Esophagus squamous epithelium (tissue), 5 donors: Measurements from ENCODE around the gene BACE2. TPM values are rescaled to one million over a fixed set of nuclear protein-coding genes. Genes with fewer than 3 reads are reported as not detected.

ENCODE experiments used
- DNase-seq: peaks from one replicate; lab custom pipeline; 2025; lab: John Stamatoyannopoulos, UW
- H3K27ac ChIP-seq, 4 donors: fragments of 200-600 bp; sonication (generic); one replicate each; pipeline ENCODE4 v1.5.1; 2016 to 2019; ENCODE audit warnings: mild to moderate bottlenecking in 1 of 4
- H3K27me3 ChIP-seq, 4 donors: fragments of 200-600 bp; sonication (generic); 1 replicate in 3 of 4; 2 replicates in 1 of 4; pipeline versions ENCODE4 v1.5.1 to v1.6.0; 2017 to 2021; ENCODE audit warnings: antibody characterized with exemption in 1 of 4
- H3K36me3 ChIP-seq, 3 donors: fragments of 200-600 bp; sonication (generic); one replicate each; pipeline ENCODE4 v1.5.1; 2016 to 2019
- H3K4me1 ChIP-seq, 3 donors: fragments of 200-600 bp; sonication (generic); one replicate each; pipeline ENCODE4 v1.5.1; 2017 to 2019
- H3K4me3 ChIP-seq, 4 donors: fragments of 200-600 bp; sonication (generic); 1 replicate in 3 of 4; 2 replicates in 1 of 4; pipeline ENCODE4 v1.5.1; 2016 to 2019; ENCODE audit warnings: mild to moderate bottlenecking in 2 of 4, moderate library complexity in 1 of 4
- H3K9me3 ChIP-seq, 3 donors: fragments of 200-600 bp; sonication (generic); one replicate each; pipeline ENCODE4 v1.5.1; 2016 to 2019
- POLR2A ChIP-seq, 4 donors: fragments of 450-650 bp; IDR thresholded peaks; one replicate each; pipeline ENCODE4 v1.6.1; 2017; ENCODE audit warnings: antibody characterized with exemption in 4 of 4, mild to moderate bottlenecking in 4 of 4, moderate library complexity in 3 of 4
- WGBS, 2 donors: methylation state at CpG; one replicate each; pipeline ENCODE4 v1.1.5; 2018; 5-methylcytosine and 5-hydroxymethylcytosine counted together
- intact Hi-C: fragments of 100-400 bp; cut with DNase I; formaldehyde crosslinking; loops from one replicate; pipeline ENCODE4 v1.15.0; 2022
- total RNA-seq, 4 donors: library from RNA; depleted of rRNA; stranded (reverse); fragments of >200 nt; gene quantifications; one replicate each; pipeline ENCODE4 v1.1.0, GENCODE V29; 2016
- TF ChIP-seq, protein P1 (sequence below), 6 experiments: fragments of 450-650 bp in 4 of 6; fragments of 200-600 bp in 2 of 6; sonication (generic) in 2 of 6; IDR thresholded peaks; one replicate each; pipeline ENCODE4 v1.5.1; 2016 to 2019; ENCODE audit warnings: antibody characterized with exemption in 6 of 6, mild to moderate bottlenecking in 4 of 6, moderate library complexity in 4 of 6
- donor health status: DM: yes; HTN: yes; CAD: no.

The BACE2 gene
- total RNA-seq, 4 donors from 2014 or later, result 32.8 to 51.5 (median 47.1) TPM

DNA sequence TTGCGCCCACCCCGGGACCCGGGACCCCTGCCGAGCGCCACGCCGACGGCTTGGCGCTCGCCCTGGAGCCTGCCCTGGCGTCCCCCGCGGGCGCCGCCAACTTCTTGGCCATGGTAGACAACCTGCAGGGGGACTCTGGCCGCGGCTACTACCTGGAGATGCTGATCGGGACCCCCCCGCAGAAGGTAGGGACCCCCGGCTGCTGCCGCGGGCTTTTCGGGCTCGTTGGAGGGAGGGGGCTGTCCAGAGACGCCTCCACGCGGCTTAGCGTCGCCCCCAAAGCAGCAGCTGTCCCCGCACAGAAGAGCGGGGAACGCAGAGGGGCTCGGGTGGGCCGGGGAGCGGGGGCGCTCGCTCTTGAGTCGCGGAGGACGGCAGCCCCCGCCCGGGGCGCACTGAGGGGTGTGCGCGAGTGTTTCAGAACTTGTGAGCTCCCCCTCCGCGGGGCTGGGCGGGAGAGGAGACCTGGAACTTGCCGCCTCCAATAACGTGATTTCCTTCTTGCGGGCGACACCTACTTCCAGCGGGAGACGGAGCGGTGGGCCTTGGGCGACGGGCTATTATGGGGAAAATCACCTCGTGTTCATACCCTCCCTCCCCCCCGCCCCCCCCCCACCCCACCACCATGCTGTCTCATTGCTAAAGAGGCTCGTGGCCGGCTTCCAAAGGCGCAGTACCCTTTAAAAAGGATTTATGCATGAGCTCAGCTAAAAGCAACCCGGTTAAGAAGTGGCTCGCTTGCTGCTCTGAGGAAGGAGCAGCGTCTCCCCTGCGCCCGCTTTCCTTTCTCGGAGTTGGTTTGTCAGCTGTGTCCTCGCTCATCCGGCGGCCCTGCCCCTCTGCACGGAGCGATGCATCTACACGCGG, 664 bp downstream of the BACE2 start:
- no peaks in the 10 kb centered on the region for H3K9me3 ChIP-seq
- H3K27ac ChIP-seq, result peak overlapping the region; percentile 92 to 97 (median 96)
- 0% methylated on average over 8 to 14 of the region's 75 CpGs for WGBS, 2 donors
- TF ChIP-seq, protein P1, sequence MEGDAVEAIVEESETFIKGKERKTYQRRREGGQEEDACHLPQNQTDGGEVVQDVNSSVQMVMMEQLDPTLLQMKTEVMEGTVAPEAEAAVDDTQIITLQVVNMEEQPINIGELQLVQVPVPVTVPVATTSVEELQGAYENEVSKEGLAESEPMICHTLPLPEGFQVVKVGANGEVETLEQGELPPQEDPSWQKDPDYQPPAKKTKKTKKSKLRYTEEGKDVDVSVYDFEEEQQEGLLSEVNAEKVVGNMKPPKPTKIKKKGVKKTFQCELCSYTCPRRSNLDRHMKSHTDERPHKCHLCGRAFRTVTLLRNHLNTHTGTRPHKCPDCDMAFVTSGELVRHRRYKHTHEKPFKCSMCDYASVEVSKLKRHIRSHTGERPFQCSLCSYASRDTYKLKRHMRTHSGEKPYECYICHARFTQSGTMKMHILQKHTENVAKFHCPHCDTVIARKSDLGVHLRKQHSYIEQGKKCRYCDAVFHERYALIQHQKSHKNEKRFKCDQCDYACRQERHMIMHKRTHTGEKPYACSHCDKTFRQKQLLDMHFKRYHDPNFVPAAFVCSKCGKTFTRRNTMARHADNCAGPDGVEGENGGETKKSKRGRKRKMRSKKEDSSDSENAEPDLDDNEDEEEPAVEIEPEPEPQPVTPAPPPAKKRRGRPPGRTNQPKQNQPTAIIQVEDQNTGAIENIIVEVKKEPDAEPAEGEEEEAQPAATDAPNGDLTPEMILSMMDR (IDR thresholded peaks at IDR 0.05), result no peak
- TF ChIP-seq POLR2A (IDR thresholded peaks at IDR 0.05), result no peak
- peak overlapping the region; percentile 83 to 98 (median 91) for H3K4me3 ChIP-seq
- peaks cover 15 to 75% (median 34%) of the 10 kb centered on the region in 3 donors for H3K4me1 ChIP-seq
- H3K36me3 ChIP-seq, result no peaks in the 10 kb centered on the region
- peaks cover 0 to 12% (median 0%) of the 10 kb centered on the region in 4 donors for H3K27me3 ChIP-seq
- no peak for DNase-seq
- intact Hi-C loops, result no loop called here

- intact Hi-C loops, result no loop called here
- Histone ChIP-seq H3K4me3 (peak overlapping the region; percentile 83 to 98 (median 91)), H3K4me1 (peaks cover 15 to 79% (median 34%) of the 10 kb centered on the region in 3 donors), H3K9me3 (no peaks in the 10 kb centered on the region), H3K27me3 (peaks cover 0 to 12% (median 0%) of the 10 kb centered on the region in 4 donors), H3K27ac (peak overlapping the region; percentile 92 to 97 (median 96)), H3K36me3 (no peaks in the 10 kb centered on the region)
- TF ChIP-seq, protein P1 (IDR thresholded peaks at IDR 0.05), result no peak
- no peak for TF ChIP-seq POLR2A (IDR thresholded peaks at IDR 0.05)
- 0% methylated on average over 3 of the region's 3 CpGs for WGBS, 2 donors
- DNase-seq, result no peak
These were observed 1.3 kb downstream of the BACE2 start for GRCh38 chr21:41169258-41169576.

GRCh38 chr21:41169701-41170100, 1.7 kb downstream of the BACE2 start:
- Histone ChIP-seq H3K27me3 (peaks cover 0 to 12% (median 0%) of the 10 kb centered on the region in 4 donors), H3K9me3 (no peaks in the 10 kb centered on the region), H3K4me3 (peak overlapping the region; percentile 83 to 98 (median 91)), H3K27ac (peak overlapping the region in 2 of 4 donors; percentile 95 to 96), H3K36me3 (no peaks in the 10 kb centered on the region), H3K4me1 (peaks cover 15 to 83% (median 34%) of the 10 kb centered on the region in 3 donors)
- 29 to 33% methylated on average over 6 of the region's 6 CpGs for WGBS, 2 donors
- TF ChIP-seq POLR2A (IDR thresholded peaks at IDR 0.05), result no peak
- TF ChIP-seq, protein P1 (IDR thresholded peaks at IDR 0.05), result no peak
- intact Hi-C loops, result no loop called here
- no peak for DNase-seq

DNA sequence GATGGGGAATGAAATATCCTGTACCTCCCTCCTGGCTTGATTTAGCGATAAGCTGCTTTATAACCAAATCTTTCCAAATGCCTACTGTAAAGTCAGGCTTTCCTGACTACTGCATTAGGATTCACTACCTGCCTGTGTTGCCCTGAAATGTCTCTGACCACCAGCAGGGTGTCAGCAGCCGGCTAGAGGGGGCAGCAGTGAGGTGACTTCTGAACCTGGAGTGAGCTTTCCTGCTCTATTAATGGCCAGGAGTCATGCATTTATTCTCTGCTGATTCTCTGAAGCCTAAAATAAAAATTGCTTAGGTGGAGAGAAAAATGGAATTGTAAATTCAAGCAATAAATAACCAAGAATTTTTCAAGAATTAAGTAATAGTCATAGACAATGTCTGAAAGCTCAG, 2.5 kb downstream of the BACE2 start:
- peak overlapping the region; percentile 73 to 96 (median 91) for H3K27ac ChIP-seq
- TF ChIP-seq, protein P1 (IDR thresholded peaks at IDR 0.05), result peak; percentile 10 to 73 (median 56)
- no peak for TF ChIP-seq POLR2A (IDR thresholded peaks at IDR 0.05)
- peaks cover 15 to 85% (median 29%) of the 10 kb centered on the region in 3 donors for H3K4me1 ChIP-seq
- no peak for DNase-seq
- H3K36me3 ChIP-seq, result peaks cover 0 to 3% (median 0%) of the 10 kb centered on the region in 3 donors
- 27 to 33% methylated on average over 2 of the region's 2 CpGs for WGBS, 2 donors
- H3K27me3 ChIP-seq, result peaks cover 0 to 12% (median 0%) of the 10 kb centered on the region in 4 donors
- intact Hi-C loops, result no loop called here
- H3K9me3 ChIP-seq, result no peaks in the 10 kb centered on the region
- H3K4me3 ChIP-seq, result peak overlapping the region in 3 of 4 donors; percentile 10 to 92 (median 90)
